ENCODE measurements around the gene AP1AR. TPM values are rescaled to one million over a fixed set of nuclear protein-coding genes. Genes with fewer than 3 reads are reported as not detected.

Gene AP1AR
- polyA plus RNA-seq, 1 donor from 2014 or later = 143 TPM

- TF ChIP-seq RAD21 (conservative IDR thresholded peaks at IDR 0.05) (no peak), POLR2AphosphoS5 (IDR thresholded peaks at IDR 0.05) (no peak), SMC3 (conservative IDR thresholded peaks at IDR 0.05; ENCODE audit: poor library complexity) (no peak), MXI1 (conservative IDR thresholded peaks at IDR 0.05; ENCODE audit: poor library complexity, severe bottlenecking) (no peak), TAF1 (IDR thresholded peaks at IDR 0.05; ENCODE audit: low read depth) (no peak), EZH2 (IDR thresholded peaks at IDR 0.05; ENCODE audit: borderline replicate concordance, insufficient read depth, low read length, poor library complexity, severe bottlenecking) (no peak), EP300 (conservative IDR thresholded peaks at IDR 0.05; ENCODE audit: poor library complexity, severe bottlenecking) (no peak)
- TF ChIP-seq, protein P1, sequence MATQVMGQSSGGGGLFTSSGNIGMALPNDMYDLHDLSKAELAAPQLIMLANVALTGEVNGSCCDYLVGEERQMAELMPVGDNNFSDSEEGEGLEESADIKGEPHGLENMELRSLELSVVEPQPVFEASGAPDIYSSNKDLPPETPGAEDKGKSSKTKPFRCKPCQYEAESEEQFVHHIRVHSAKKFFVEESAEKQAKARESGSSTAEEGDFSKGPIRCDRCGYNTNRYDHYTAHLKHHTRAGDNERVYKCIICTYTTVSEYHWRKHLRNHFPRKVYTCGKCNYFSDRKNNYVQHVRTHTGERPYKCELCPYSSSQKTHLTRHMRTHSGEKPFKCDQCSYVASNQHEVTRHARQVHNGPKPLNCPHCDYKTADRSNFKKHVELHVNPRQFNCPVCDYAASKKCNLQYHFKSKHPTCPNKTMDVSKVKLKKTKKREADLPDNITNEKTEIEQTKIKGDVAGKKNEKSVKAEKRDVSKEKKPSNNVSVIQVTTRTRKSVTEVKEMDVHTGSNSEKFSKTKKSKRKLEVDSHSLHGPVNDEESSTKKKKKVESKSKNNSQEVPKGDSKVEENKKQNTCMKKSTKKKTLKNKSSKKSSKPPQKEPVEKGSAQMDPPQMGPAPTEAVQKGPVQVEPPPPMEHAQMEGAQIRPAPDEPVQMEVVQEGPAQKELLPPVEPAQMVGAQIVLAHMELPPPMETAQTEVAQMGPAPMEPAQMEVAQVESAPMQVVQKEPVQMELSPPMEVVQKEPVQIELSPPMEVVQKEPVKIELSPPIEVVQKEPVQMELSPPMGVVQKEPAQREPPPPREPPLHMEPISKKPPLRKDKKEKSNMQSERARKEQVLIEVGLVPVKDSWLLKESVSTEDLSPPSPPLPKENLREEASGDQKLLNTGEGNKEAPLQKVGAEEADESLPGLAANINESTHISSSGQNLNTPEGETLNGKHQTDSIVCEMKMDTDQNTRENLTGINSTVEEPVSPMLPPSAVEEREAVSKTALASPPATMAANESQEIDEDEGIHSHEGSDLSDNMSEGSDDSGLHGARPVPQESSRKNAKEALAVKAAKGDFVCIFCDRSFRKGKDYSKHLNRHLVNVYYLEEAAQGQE (IDR thresholded peaks at IDR 0.05; ENCODE audit: borderline replicate concordance) = no peak
- TF ChIP-seq, protein P2, sequence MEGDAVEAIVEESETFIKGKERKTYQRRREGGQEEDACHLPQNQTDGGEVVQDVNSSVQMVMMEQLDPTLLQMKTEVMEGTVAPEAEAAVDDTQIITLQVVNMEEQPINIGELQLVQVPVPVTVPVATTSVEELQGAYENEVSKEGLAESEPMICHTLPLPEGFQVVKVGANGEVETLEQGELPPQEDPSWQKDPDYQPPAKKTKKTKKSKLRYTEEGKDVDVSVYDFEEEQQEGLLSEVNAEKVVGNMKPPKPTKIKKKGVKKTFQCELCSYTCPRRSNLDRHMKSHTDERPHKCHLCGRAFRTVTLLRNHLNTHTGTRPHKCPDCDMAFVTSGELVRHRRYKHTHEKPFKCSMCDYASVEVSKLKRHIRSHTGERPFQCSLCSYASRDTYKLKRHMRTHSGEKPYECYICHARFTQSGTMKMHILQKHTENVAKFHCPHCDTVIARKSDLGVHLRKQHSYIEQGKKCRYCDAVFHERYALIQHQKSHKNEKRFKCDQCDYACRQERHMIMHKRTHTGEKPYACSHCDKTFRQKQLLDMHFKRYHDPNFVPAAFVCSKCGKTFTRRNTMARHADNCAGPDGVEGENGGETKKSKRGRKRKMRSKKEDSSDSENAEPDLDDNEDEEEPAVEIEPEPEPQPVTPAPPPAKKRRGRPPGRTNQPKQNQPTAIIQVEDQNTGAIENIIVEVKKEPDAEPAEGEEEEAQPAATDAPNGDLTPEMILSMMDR (IDR thresholded peaks at IDR 0.05; ENCODE audit: poor library complexity, severe bottlenecking) = no peak
- H3K36me3 ChIP-seq (ENCODE audit: insufficient read depth, low read length) = no peaks in the 10 kb centered on the region
- no peaks in the 10 kb centered on the region for H3K27me3 ChIP-seq (ENCODE audit: insufficient read depth, low read depth, low read length)
- no peaks in the 10 kb centered on the region for H3K9me3 ChIP-seq (ENCODE audit: low read length)
- H3K4me3 ChIP-seq (ENCODE audit: low read length) = no peak overlapping the region
- H4K20me1 ChIP-seq (ENCODE audit: insufficient read depth) = no peaks in the 10 kb centered on the region
- no peak overlapping the region for H3K27ac ChIP-seq (ENCODE audit: low read length)
- H3K9me2 ChIP-seq (ENCODE audit: insufficient read depth, low read length) = no peaks in the 10 kb centered on the region
- no peak overlapping the region for H3K9ac ChIP-seq (ENCODE audit: low read length)
- H3K79me2 ChIP-seq (replicated peaks; ENCODE audit: insufficient read depth, low read length) = no peaks in the 10 kb centered on the region
- H3F3A ChIP-seq (ENCODE audit: insufficient read depth, low read length, poor library complexity, severe bottlenecking) = no peaks in the 10 kb centered on the region
- H2AFZ ChIP-seq (ENCODE audit: low read depth, low read length) = no peak overlapping the region
- H3K4me2 ChIP-seq (ENCODE audit: low read length) = no peak overlapping the region
These were observed 81.1 kb downstream of the AP1AR start for GRCh38 chr4:112312610-112313239.

GRCh38 chr4:112315446-112315845 lies 83.9 kb downstream of the AP1AR start:
- H3K4me2 ChIP-seq (ENCODE audit: low read length) = no peak overlapping the region
- H3K9ac ChIP-seq (ENCODE audit: low read length) = no peak overlapping the region
- H2AFZ ChIP-seq (ENCODE audit: low read depth, low read length) = no peak overlapping the region
- no peak overlapping the region for H3K4me3 ChIP-seq (ENCODE audit: low read length)
- no peaks in the 10 kb centered on the region for H3K79me2 ChIP-seq (replicated peaks; ENCODE audit: insufficient read depth, low read length)
- TF ChIP-seq EZH2 (IDR thresholded peaks at IDR 0.05; ENCODE audit: borderline replicate concordance, insufficient read depth, low read length, poor library complexity, severe bottlenecking) = no peak
- TF ChIP-seq SMC3 (conservative IDR thresholded peaks at IDR 0.05; ENCODE audit: poor library complexity) = no peak
- no peak for TF ChIP-seq EP300 (conservative IDR thresholded peaks at IDR 0.05; ENCODE audit: poor library complexity, severe bottlenecking)
- TF ChIP-seq POLR2AphosphoS5 (IDR thresholded peaks at IDR 0.05) = no peak
- TF ChIP-seq, protein P1 (IDR thresholded peaks at IDR 0.05; ENCODE audit: borderline replicate concordance) = no peak
- TF ChIP-seq RAD21 (conservative IDR thresholded peaks at IDR 0.05) = no peak
- TF ChIP-seq TAF1 (IDR thresholded peaks at IDR 0.05; ENCODE audit: low read depth) = no peak
- TF ChIP-seq, protein P2 (IDR thresholded peaks at IDR 0.05; ENCODE audit: poor library complexity, severe bottlenecking) = no peak
- TF ChIP-seq MXI1 (conservative IDR thresholded peaks at IDR 0.05; ENCODE audit: poor library complexity, severe bottlenecking) = no peak
- H3K27me3 ChIP-seq (ENCODE audit: insufficient read depth, low read depth, low read length) = no peaks in the 10 kb centered on the region
- no peaks in the 10 kb centered on the region for H3K9me2 ChIP-seq (ENCODE audit: insufficient read depth, low read length)
- H3K9me3 ChIP-seq (ENCODE audit: low read length) = no peaks in the 10 kb centered on the region
- no peaks in the 10 kb centered on the region for H4K20me1 ChIP-seq (ENCODE audit: insufficient read depth)
- H3K27ac ChIP-seq (ENCODE audit: low read length) = no peak overlapping the region
- H3F3A ChIP-seq (ENCODE audit: insufficient read depth, low read length, poor library complexity, severe bottlenecking) = no peaks in the 10 kb centered on the region
- H3K36me3 ChIP-seq (ENCODE audit: insufficient read depth, low read length) = no peaks in the 10 kb centered on the region

All from neural cell (in vitro differentiated cells).